ENCODE results near the gene SMARCAL1.

SMARCAL1 gene

DNA sequence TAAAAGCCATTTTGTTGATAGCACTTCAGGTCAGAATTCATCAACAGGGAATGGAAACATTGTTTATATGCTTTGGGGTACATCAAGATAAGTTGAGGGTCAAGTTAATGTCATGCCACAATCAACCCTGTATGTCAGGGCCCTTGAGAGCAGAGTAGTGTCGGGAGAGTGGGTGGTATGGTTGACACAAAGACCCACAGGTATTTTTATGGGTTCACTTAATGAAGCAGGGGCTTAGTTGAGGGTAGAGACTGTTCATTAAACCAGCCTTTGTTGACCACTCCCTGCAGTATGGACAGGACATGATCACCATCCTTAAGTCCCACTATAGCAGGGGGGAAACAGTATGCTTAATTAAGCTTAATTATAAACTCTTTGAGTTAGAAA lies 92.1 kb downstream of the SMARCAL1 start:
- H3K27ac ChIP-seq = no peak overlapping the region
- H3K4me3 ChIP-seq (ENCODE audit: low read depth, low read length) = no peak overlapping the region
- no peak for DNase-seq
- peaks cover 63% of the 10 kb centered on the region for H3K36me3 ChIP-seq (replicated peaks)
- TF ChIP-seq, protein P1, sequence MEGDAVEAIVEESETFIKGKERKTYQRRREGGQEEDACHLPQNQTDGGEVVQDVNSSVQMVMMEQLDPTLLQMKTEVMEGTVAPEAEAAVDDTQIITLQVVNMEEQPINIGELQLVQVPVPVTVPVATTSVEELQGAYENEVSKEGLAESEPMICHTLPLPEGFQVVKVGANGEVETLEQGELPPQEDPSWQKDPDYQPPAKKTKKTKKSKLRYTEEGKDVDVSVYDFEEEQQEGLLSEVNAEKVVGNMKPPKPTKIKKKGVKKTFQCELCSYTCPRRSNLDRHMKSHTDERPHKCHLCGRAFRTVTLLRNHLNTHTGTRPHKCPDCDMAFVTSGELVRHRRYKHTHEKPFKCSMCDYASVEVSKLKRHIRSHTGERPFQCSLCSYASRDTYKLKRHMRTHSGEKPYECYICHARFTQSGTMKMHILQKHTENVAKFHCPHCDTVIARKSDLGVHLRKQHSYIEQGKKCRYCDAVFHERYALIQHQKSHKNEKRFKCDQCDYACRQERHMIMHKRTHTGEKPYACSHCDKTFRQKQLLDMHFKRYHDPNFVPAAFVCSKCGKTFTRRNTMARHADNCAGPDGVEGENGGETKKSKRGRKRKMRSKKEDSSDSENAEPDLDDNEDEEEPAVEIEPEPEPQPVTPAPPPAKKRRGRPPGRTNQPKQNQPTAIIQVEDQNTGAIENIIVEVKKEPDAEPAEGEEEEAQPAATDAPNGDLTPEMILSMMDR (IDR thresholded peaks at IDR 0.05; ENCODE audit: low read depth, low read length, missing control alignments) = no peak
- in situ Hi-C loops (cut with HindIII; ENCODE audit: low pct_ligation_motif_present, low sequenced_read_pairs) = no loop called here
- no peaks in the 10 kb centered on the region for H3K27me3 ChIP-seq (replicated peaks)

DNA sequence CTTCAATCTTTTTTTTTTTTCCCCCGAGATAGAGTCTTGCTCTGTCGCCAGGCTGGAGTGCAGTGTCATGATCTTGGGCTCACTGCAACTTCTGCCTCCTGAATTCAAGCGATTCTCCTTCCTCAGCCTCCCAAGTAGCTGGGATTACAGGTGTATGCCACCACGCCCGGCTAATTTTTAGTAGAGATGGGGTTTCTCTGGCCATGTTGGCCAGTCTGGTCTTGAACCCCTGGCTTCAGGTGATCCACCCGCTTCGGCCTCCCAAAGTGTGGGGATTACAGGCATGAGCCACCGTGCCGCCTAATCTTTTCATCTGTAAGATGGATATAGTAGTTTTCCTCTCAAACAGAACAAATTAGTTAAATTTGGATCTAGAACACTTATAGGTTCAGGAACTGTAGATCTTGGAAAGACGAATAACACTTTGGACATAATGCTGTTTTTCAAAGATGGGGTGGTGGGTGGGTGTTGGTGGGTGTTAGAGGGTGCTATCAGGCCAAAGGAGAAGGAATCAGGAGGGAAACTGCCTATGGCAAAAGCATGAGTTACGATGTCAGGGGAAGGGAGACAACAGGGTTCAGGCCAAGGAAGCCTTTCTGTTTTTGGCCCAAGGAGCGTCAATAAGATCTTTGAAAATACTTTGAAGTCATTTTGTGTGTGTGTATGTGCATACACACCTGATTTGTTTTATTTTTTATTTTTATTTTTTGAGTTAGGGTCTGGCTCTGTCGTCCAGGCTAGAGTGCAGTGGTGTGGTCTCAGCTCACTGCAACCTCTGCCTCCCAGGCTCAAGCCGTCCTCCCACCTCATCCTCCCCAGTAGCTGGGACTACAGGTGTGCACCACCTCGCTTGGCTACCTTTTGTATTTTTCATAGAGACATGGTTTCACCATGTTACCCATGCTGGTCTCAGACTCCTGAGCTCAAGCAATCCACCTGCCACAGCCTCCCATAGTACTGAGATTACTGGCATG lies 93.1 kb downstream of the SMARCAL1 start:
- TF ChIP-seq, protein P1 (IDR thresholded peaks at IDR 0.05; ENCODE audit: low read depth, low read length, missing control alignments) = no peak
- no peak overlapping the region for H3K4me3 ChIP-seq (ENCODE audit: low read depth, low read length)
- peaks cover 52% of the 10 kb centered on the region for H3K36me3 ChIP-seq (replicated peaks)
- no peaks in the 10 kb centered on the region for H3K27me3 ChIP-seq (replicated peaks)
- no peak for DNase-seq
- no peak overlapping the region for H3K27ac ChIP-seq
- in situ Hi-C loops (cut with HindIII; ENCODE audit: low pct_ligation_motif_present, low sequenced_read_pairs) = no loop called here

DNA sequence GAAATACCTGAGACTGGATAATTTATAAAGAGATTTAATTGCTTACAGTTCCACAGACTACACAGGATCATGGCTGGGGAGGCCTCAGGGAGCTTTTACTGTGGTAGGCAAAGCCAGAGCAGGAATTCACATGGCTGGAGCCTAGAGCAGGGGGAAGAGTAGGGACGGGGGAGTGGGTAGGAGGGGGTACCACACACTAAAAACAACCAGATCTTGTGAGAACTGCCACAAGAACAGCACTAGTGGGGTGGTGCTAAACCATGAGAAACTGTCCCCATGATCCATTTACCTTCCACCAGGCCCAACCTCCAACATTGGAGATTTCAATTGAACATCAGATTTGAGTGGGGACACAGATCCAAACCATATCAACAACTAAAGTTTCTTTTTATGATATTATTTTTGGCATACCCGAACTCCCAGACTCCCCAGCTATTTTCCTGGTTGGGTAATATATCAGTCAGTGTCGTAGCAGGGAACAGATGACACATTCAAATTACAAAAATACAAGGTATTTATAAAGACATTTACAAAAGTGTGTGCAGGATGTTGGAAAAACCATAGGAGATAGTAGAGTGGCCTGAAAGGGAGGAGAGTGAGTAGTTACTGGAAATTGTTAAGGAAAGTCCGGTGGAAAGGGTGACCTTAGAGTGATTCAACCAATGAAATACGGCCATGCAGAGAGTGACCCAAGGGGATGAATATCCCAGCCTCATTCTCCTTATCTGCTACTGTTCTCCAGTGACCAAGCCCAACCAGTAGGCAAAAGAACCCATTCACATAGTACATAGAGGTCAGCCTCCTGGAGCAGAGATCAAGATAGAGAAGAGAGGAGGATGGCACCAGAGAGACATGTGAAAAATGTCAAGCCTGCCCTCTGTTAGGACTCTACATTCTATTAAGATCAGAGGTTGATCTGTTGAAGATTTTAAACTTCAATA lies 95.2 kb downstream of the SMARCAL1 start:
- in situ Hi-C loops (cut with HindIII; ENCODE audit: low pct_ligation_motif_present, low sequenced_read_pairs) = no loop called here
- peaks cover 32% of the 10 kb centered on the region for H3K36me3 ChIP-seq (replicated peaks)
- H3K27ac ChIP-seq = no peak overlapping the region
- H3K27me3 ChIP-seq (replicated peaks) = no peaks in the 10 kb centered on the region
- TF ChIP-seq, protein P1 (IDR thresholded peaks at IDR 0.05; ENCODE audit: low read depth, low read length, missing control alignments) = no peak
- no peak overlapping the region for H3K4me3 ChIP-seq (ENCODE audit: low read depth, low read length)
- DNase-seq = no peak

DNA sequence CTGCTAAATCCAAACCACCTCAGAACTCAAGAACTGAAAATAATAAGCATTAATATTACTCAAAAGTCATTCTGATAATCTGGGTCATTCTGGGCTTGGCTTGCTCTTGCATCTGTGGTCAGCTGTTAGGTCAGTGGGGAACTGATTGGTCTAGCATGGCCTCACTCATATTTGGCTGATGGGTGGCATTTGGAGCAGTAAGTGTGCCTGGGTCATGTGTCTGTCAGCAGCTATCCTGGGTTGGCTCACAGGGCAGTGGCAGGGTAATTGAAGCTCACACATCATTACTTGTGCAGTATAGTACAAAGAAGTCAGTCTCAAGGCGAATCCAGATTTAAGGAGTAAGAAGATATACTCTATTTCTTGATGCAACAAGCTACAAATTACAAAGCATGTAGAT lies 95.9 kb downstream of the SMARCAL1 start:
- in situ Hi-C loops (cut with HindIII; ENCODE audit: low pct_ligation_motif_present, low sequenced_read_pairs) = no loop called here
- DNase-seq = no peak
- Histone ChIP-seq H3K27me3 (replicated peaks) (no peaks in the 10 kb centered on the region), H3K27ac (no peak overlapping the region), H3K36me3 (replicated peaks) (peaks cover 24% of the 10 kb centered on the region), H3K4me3 (ENCODE audit: low read depth, low read length) (no peak overlapping the region)
- TF ChIP-seq, protein P1 (IDR thresholded peaks at IDR 0.05; ENCODE audit: low read depth, low read length, missing control alignments) = no peak

- in situ Hi-C loops (cut with HindIII; ENCODE audit: low pct_ligation_motif_present, low sequenced_read_pairs) = loop anchor here (10.0 kb wide), 1 partner anchor 138 kb away; no protein-coding TSS in a partner anchor
- no peaks in the 10 kb centered on the region for H3K27me3 ChIP-seq (replicated peaks)
Observed at GRCh38 chr2:216516730-216517350, 104.6 kb downstream of the SMARCAL1 start.

More at GRCh38 chr2:216516730-216517350, 104.6 kb downstream of the SMARCAL1 start:
- TF ChIP-seq, protein P1 (IDR thresholded peaks at IDR 0.05; ENCODE audit: low read depth, low read length, missing control alignments) = peak; percentile 51
- Histone ChIP-seq H3K27ac (no peak overlapping the region), H3K4me3 (ENCODE audit: low read depth, low read length) (no peak overlapping the region), H3K36me3 (replicated peaks) (no peaks in the 10 kb centered on the region)
- DNase-seq = no peak

All from brain microvascular endothelial cell (primary cell).